Central memory CD8-positive, alpha-beta T cell (primary cell): ENCODE measurements around the gene AGAP5.
A peak's percentile ranks its signal among the peaks of the same experiment; 100 is the strongest.

ENCODE experiments used
- ATAC-seq: fragments of 150-1000 bp; cut with Tn5 transposase; replicated peaks from 2 replicates; pipeline ENCODE4 v1.10.0; 2022; ENCODE audit warnings: mild to moderate bottlenecking, moderate FRiP score, moderate number of reproducible peaks; ENCODE audit not compliant: poor library complexity, severe bottlenecking; ENCODE audit errors: extremely low read depth
- DNase-seq, 2 donors: peaks; one replicate each; pipeline ENCODE4 v3.0.0; 2021; ENCODE audit warnings: low spot score in 2 of 2
- H3K27ac Mint-ChIP-seq: one replicate; pipeline ENCODE4 v1.8.0; 2022; ENCODE audit warnings: low read depth, mild to moderate bottlenecking, moderate library complexity, mixed read lengths
- H3K27me3 Mint-ChIP-seq: one replicate; pipeline ENCODE4 v1.8.0; 2022; ENCODE audit warnings: mixed read lengths
- H3K36me3 Mint-ChIP-seq: one replicate; pipeline ENCODE4 v1.8.0; 2022; ENCODE audit warnings: mild to moderate bottlenecking, moderate library complexity, mixed read lengths; ENCODE audit not compliant: insufficient read depth
- H3K4me1 Mint-ChIP-seq: one replicate; pipeline ENCODE4 v1.8.0; 2022; ENCODE audit warnings: mixed read lengths
- H3K4me3 Mint-ChIP-seq: one replicate; pipeline ENCODE4 v1.8.0; 2022; ENCODE audit warnings: mild to moderate bottlenecking, moderate library complexity, mixed read lengths
- H3K9me3 Mint-ChIP-seq: one replicate; pipeline ENCODE4 v1.8.0; 2022; ENCODE audit warnings: mixed read lengths

AGAP5 gene

GRCh38 chr10:73627300-73627699, 70.6 kb downstream of the AGAP5 start:
- H3K9me3 Mint-ChIP-seq, result no peaks in the 10 kb centered on the region

DNA sequence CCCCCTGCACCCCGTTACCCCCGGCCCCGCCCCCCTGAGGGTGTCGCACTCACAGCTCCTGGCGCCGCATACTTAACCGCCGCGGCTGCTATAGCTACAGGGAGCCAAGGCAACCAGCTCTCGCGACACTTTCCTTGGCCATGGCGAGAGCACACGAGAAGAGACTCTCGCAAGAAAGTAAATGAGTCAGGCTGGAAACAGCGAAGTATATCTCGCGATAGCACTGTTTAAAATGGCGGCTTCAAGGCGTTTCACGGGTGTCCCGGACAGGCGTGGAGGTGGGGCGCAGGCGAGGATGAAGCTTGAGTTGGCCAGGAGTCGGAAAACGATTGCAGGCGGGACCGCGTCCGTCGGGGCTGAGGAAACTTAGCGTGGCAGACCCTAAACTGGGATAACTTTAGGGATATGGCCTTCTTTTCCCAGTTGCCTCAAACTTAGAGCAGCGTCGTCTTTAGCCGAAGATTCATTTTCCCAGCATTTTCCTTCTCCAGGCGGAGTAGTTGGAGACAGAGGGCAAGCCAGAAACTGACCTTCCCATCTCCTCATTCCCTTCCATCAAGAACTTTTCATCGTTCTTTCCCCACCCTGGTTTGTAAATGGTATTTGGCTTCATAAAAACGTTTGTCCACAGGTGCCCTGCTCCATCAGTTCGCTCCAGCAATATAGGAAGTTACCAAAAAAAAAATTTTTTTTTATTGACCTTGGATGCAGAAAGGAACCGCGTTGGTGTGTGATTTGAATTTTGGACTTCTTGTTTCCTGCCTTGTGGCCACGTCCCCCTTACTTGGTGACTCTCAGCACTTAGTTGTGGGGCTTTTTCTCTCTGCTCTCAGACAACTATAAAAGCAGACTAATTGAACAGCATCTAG, 71.8 kb downstream of the AGAP5 start:
- H3K27ac Mint-ChIP-seq, result peak overlapping the region; percentile 98
- ATAC-seq, result peak; percentile 99
- H3K36me3 Mint-ChIP-seq, result peaks cover 10% of the 10 kb centered on the region
- no peaks in the 10 kb centered on the region for H3K9me3 Mint-ChIP-seq
- H3K4me3 Mint-ChIP-seq, result peak overlapping the region; percentile 90
- H3K4me1 Mint-ChIP-seq, result peaks cover 16% of the 10 kb centered on the region
- DNase-seq, result peak; percentile 78 to 91
- H3K27me3 Mint-ChIP-seq, result no peaks in the 10 kb centered on the region

More at GRCh38 chr10:73627300-73627699, 70.6 kb downstream of the AGAP5 start:
- ATAC-seq (no peak), DNase-seq (no peak)
- no peak overlapping the region for H3K4me3 Mint-ChIP-seq
- no peak overlapping the region for H3K27ac Mint-ChIP-seq
- H3K27me3 Mint-ChIP-seq, result no peaks in the 10 kb centered on the region
- peaks cover 12% of the 10 kb centered on the region for H3K36me3 Mint-ChIP-seq
- H3K4me1 Mint-ChIP-seq, result peaks cover 16% of the 10 kb centered on the region

- ATAC-seq (peak; percentile 12), DNase-seq (no peak)
- no peaks in the 10 kb centered on the region for H3K9me3 Mint-ChIP-seq
- peaks cover 10% of the 10 kb centered on the region for H3K36me3 Mint-ChIP-seq
- no peaks in the 10 kb centered on the region for H3K27me3 Mint-ChIP-seq
- H3K4me3 Mint-ChIP-seq, result peak overlapping the region; percentile 90
- H3K4me1 Mint-ChIP-seq, result peaks cover 16% of the 10 kb centered on the region
- H3K27ac Mint-ChIP-seq, result peak overlapping the region; percentile 98
Measured at GRCh38 chr10:73625004-73625883, 72.7 kb downstream of the AGAP5 start.
